HepG2 (cell line): Measurements from ENCODE around the gene FUOM. TPM values are rescaled to one million over a fixed set of nuclear protein-coding genes. Genes with fewer than 3 reads are reported as not detected.

ENCODE experiments used
- ATAC-seq: fragments of 200-7000 bp; cut with Tn5 transposase; 3 replicates; pipeline ENCODE4 v1.9.1; 2020; ENCODE audit warnings: mild to moderate bottlenecking, moderate library complexity
- BruUV-seq: library from RNA; stranded (reverse); fragments of 400-500 nt; replicated peaks from 2 replicates; lab custom pipeline; 2021; lab: Mats Ljungman, UMichigan
- CTCF ChIA-PET: fragments of 300-600 bp; formaldehyde crosslinking; extraction: SDS; loops from one replicate; lab custom pipeline; 2021; ENCODE audit warnings: low total read pairs, inconsistent platforms, low intra/inter-chr PET ratio; lab: Yijun Ruan, JAX
- POLR2A ChIA-PET: fragments of 350-600 bp; sonication (Branson Sonifier 250); formaldehyde crosslinking; loops from one replicate; lab custom pipeline; 2020; ENCODE audit warnings: antibody characterized with exemption, inconsistent platforms; lab: Yijun Ruan, JAX
- DNase-seq: peaks from one replicate; pipeline ENCODE4 v3.0.0-alpha.2; 2015; ENCODE audit warnings: low spot score
- FAIRE-seq: peaks from 3 replicates; lab custom pipeline; 2011; peaks lifted over from hg19 to GRCh38; lab: Jason Lieb, UNC
- H2AFZ ChIP-seq: one replicate; pipeline ENCODE4 v1.6.1; 2011; ENCODE audit warnings: low read length, inconsistent platforms
- H3K27ac ChIP-seq: fragments of 300-600 bp; 3 replicates; pipeline ENCODE4 v1.8.0; 2011; ENCODE audit warnings: mixed run types, mild to moderate bottlenecking, mixed read lengths, low read length, inconsistent platforms; ENCODE audit not compliant: insufficient read depth; ENCODE audit errors: extremely low read length
- H3K27me3 ChIP-seq, 2 experiments: fragments of 200-600 bp in 1 of 2; 2 replicates in 1 of 2; 3 replicates in 1 of 2; pipeline versions ENCODE4 v1.6.0 to v1.8.0; 2011; ENCODE audit warnings: low read length in 2 of 2, mild to moderate bottlenecking in 2 of 2, moderate library complexity in 2 of 2, inconsistent platforms in 1 of 2; ENCODE audit not compliant: insufficient read depth in 2 of 2, control insufficient read depth in 1 of 2
- H3K36me3 ChIP-seq, 2 experiments: fragments of 200-600 bp in 1 of 2; replicated peaks in 1 of 2; 2 replicates in 1 of 2; 3 replicates in 1 of 2; pipeline versions ENCODE4 v1.5.1 to v1.8.0; 2011; ENCODE audit warnings: low read length in 2 of 2, inconsistent platforms in 1 of 2; ENCODE audit not compliant: insufficient read depth in 2 of 2, control insufficient read depth in 1 of 2
- H3K4me1 ChIP-seq: 2 replicates; pipeline ENCODE4 v1.5.1; 2012; ENCODE audit warnings: low read length, inconsistent platforms; ENCODE audit not compliant: insufficient read depth
- H3K4me2 ChIP-seq: 2 replicates; pipeline ENCODE4 v1.6.0; 2011; ENCODE audit warnings: low read depth, low read length, inconsistent platforms
- H3K4me3 ChIP-seq, 3 experiments: fragments of 200-600 bp in 1 of 3; sonication (generic), shearing (Covaris generic) in 1 of 3; replicated peaks in 1 of 3; 2 replicates each; pipeline ENCODE4 v1.5.1; 2011 to 2016; ENCODE audit warnings: low read length in 3 of 3, inconsistent platforms in 2 of 3, low read depth in 2 of 3, mild to moderate bottlenecking in 2 of 3, control low read depth in 1 of 3, mixed read lengths in 1 of 3; ENCODE audit not compliant: insufficient read depth in 1 of 3
- H3K79me2 ChIP-seq: one replicate; pipeline ENCODE4 v1.6.1; 2011; ENCODE audit warnings: low read length, inconsistent platforms; ENCODE audit not compliant: insufficient read depth
- H3K9ac ChIP-seq: 2 replicates; pipeline ENCODE4 v1.6.0; 2011; ENCODE audit warnings: mild to moderate bottlenecking, low read depth, low read length, inconsistent platforms; ENCODE audit not compliant: insufficient read depth
- H3K9me3 ChIP-seq: 2 replicates; pipeline ENCODE4 v1.5.1; 2012; ENCODE audit warnings: mild to moderate bottlenecking, low read length
- H4K20me1 ChIP-seq: 2 replicates; pipeline ENCODE4 v1.6.0; 2011; ENCODE audit warnings: inconsistent platforms, mild to moderate bottlenecking, low read length, moderate library complexity; ENCODE audit not compliant: insufficient read depth
- ELF4 ChIP-seq: sonication (generic); formaldehyde crosslinking; IDR thresholded peaks from 2 replicates; pipeline ENCODE4 v1.5.0; 2020; ENCODE audit warnings: missing genetic modification reagents, mild to moderate bottlenecking, moderate library complexity, borderline replicate concordance
- EZH2 ChIP-seq: conservative IDR thresholded peaks from 2 replicates; pipeline ENCODE4 v1.6.1; 2012; ENCODE audit warnings: mild to moderate bottlenecking, low read depth, low read length, moderate library complexity
- GMEB2 ChIP-seq: IDR thresholded peaks from 2 replicates; pipeline ENCODE4 v1.6.1; 2016; ENCODE audit warnings: missing biosample characterization, missing genetic modification reagents, low read depth
- SNAPC2 ChIP-seq: sonication (generic); formaldehyde crosslinking; IDR thresholded peaks from 2 replicates; pipeline ENCODE4 v1.8.1; 2022; ENCODE audit warnings: mild to moderate bottlenecking, missing genetic modification reagents
- XRCC5 ChIP-seq: fragments of 200-400 bp; formaldehyde crosslinking; optimal IDR thresholded peaks from 2 replicates; pipeline ENCODE3; 2017; ENCODE audit warnings: mild to moderate bottlenecking, low read length
- ZFX ChIP-seq: sonication (generic); formaldehyde crosslinking; IDR thresholded peaks from 2 replicates; pipeline ENCODE4 v1.4.0; 2020; ENCODE audit warnings: mild to moderate bottlenecking, low read depth, missing genetic modification reagents, moderate library complexity
- ZNF17 ChIP-seq: sonication (generic); formaldehyde crosslinking; IDR thresholded peaks from 2 replicates; pipeline ENCODE4 v1.5.0; 2020; ENCODE audit warnings: mild to moderate bottlenecking, missing genetic modification reagents
- ZNF687 ChIP-seq: sonication (generic); formaldehyde crosslinking; IDR thresholded peaks from 2 replicates; pipeline ENCODE4 v1.5.1; 2020; ENCODE audit warnings: mild to moderate bottlenecking, missing genetic modification reagents, moderate library complexity
- WGBS: methylation state at CpG from one replicate; pipeline ENCODE4 v1.1.6; 2017; ENCODE audit warnings: low lambda C conversion rate; 5-methylcytosine and 5-hydroxymethylcytosine counted together
- in situ Hi-C: cut with HindIII; loops from 2 replicates; pipeline ENCODE4 v1.10.0; 2017; ENCODE audit warnings: low pct_unique_long_range_greater_than_20kb; ENCODE audit not compliant: extremely low pct_ligation_motif_present
- intact Hi-C: fragments of 100-400 bp; cut with micrococcal nuclease; formaldehyde crosslinking; loops from one replicate; pipeline ENCODE4 v1.10.0; 2022; ENCODE audit not compliant: unreplicated experiment
- polyA plus RNA-seq, 8 experiments: library from polyadenylated mRNA; depleted of rRNA in 3 of 8; stranded (reverse) in 7 of 8; unstranded in 1 of 8; fragments of >200 nt; fragmentation: Illumina TruSeq in 4 of 8; extraction: Trizol in 4 of 8; gene quantifications; 2 replicates each; pipeline versions ENCODE4 v1.2.1 to v1.2.3, GENCODE V29; 2011 to 2016; ENCODE audit warnings: low read depth in 4 of 8, missing spikeins in 1 of 8, mixed read lengths in 1 of 8; ENCODE audit not compliant: insufficient read depth in 1 of 8
- total RNA-seq, 5 experiments: library from RNA; depleted of rRNA; stranded (reverse); fragments of >200 nt; fragmentation: Illumina TruSeq; extraction: Trizol; gene quantifications; 2 replicates each; pipeline ENCODE4 v1.2.3, GENCODE V29; 2016; ENCODE audit warnings: low read depth in 1 of 5

The FUOM gene
- total and polyA plus RNA-seq, 2 of the 13 experiments (the other 11 are each of a cell fraction or from before 2014, with no cell fraction given), result 27.5 to 60.4 TPM

- TF ChIP-seq ELF4 (CRISPR knock-in tag) (no peak), SNAPC2 (no peak), ZNF17 (CRISPR knock-in tag) (no peak), GMEB2 (no peak)
- TF ChIP-seq, all 625 proteins: peak for 0
These were observed 30.8 kb downstream of the FUOM start (continued) for GRCh38 chr10:133326745-133327650.

- H3K9me3 ChIP-seq, result no peaks in the 10 kb centered on the region
- peak overlapping the region; percentile 83 for H3K4me2 ChIP-seq
- peak overlapping the region; percentile 34; the same call in 1 of the 2 replicates for H3K9ac ChIP-seq
- peak overlapping the region; percentile 55 to 74 (median 61); a peak in 5 of 6 replicates for H3K4me3 ChIP-seq
- BruUV-seq, result no TSS peak
- DNase-seq (no peak), ATAC-seq (no peak), FAIRE-seq (no peak)
- POLR2A ChIA-PET, result interaction anchor here (4.5 kb wide), 1 partner anchor 21 kb away, joined by 31 read pairs; the partner anchor contains the start of gene PRAP1
- H4K20me1 ChIP-seq, result no peaks in the 10 kb centered on the region
- peaks cover 29% of the 10 kb centered on the region for H3K4me1 ChIP-seq
- intact Hi-C loops (loop anchor here (10.0 kb wide), 1 partner anchor 49 kb away; the partner anchor contains the start of genes ECHS1 and PAOX), in situ Hi-C loops (no loop called here)
- H3K27ac ChIP-seq, result no peak overlapping the region
- H2AFZ ChIP-seq, result no peak overlapping the region
- TF ChIP-seq GMEB2, result no peak
- TF ChIP-seq XRCC5, result no peak
- peak; percentile 11; the same call in 1 of the 2 replicates for TF ChIP-seq EZH2
- TF ChIP-seq ZNF687 (CRISPR knock-in tag), result 0 out of 2 replicates have a peak, but pooled peaks have one; percentile 4
- TF ChIP-seq ZFX, result peak; percentile 3; the same call in 1 of the 2 replicates
- H3K36me3 ChIP-seq, result no peaks in the 10 kb centered on the region
- CTCF ChIA-PET, result no interaction called here
- H3K79me2 ChIP-seq, result no peaks in the 10 kb centered on the region
- WGBS, result 53% methylated on average over 8 of the region's 9 CpGs
- peaks cover 5 to 52% of the 10 kb centered on the region in 2 experiments for H3K27me3 ChIP-seq
These were observed 31.6 kb downstream of the FUOM start for GRCh38 chr10:133326223-133326551.
